GM12878 (cell line): ENCODE results near the gene ZNF182. TPM values are rescaled to one million over a fixed set of nuclear protein-coding genes. Genes with fewer than 3 reads are reported as not detected.

ENCODE experiments used
- ATAC-seq: fragments of 200-7000 bp; cut with Tn5 transposase; 3 replicates; pipeline ENCODE4 v1.9.1; 2020; ENCODE audit warnings: mild to moderate bottlenecking, moderate library complexity
- BruUV-seq: library from RNA; stranded (reverse); fragments of 400-500 nt; replicated peaks from 2 replicates; lab custom pipeline; 2021; lab: Mats Ljungman, UMichigan
- CTCF ChIA-PET: fragments of 300-600 bp; sonication (Branson Sonifier 250); formaldehyde crosslinking; extraction: SDS; loops from one replicate; lab custom pipeline; 2021; ENCODE audit warnings: inconsistent platforms; lab: Yijun Ruan, JAX
- POLR2A ChIA-PET: fragments of 350-600 bp; formaldehyde crosslinking; extraction: SDS; loops from one replicate; lab custom pipeline; 2021; ENCODE audit warnings: inconsistent platforms; lab: Charles Lee
- RAD21 ChIA-PET: fragments of 300-600 bp; sonication (Branson Sonifier 250); formaldehyde crosslinking; loops from one replicate; lab custom pipeline; 2023; ENCODE audit warnings: antibody characterized with exemption; ENCODE audit not compliant: unreplicated experiment; lab: Charles Lee
- SMC1A ChIA-PET: fragments of 300-600 bp; sonication (Branson Sonifier 250); formaldehyde crosslinking; loops from one replicate; lab custom pipeline; 2023; ENCODE audit not compliant: unreplicated experiment, uncharacterized antibody; lab: Charles Lee
- DNase-seq: peaks from one replicate; pipeline ENCODE4 v3.0.0-alpha.2; 2011; ENCODE audit warnings: low read depth, low spot score
- FAIRE-seq: peaks from 3 replicates; lab custom pipeline; 2011; peaks lifted over from hg19 to GRCh38; lab: Jason Lieb, UNC
- H2AFZ ChIP-seq: 2 replicates; pipeline ENCODE4 v1.6.0; 2011; ENCODE audit warnings: low read depth, low read length, control low read depth; ENCODE audit not compliant: control insufficient read depth
- H3K27ac ChIP-seq: 2 replicates; pipeline ENCODE4 v1.5.1; 2011; ENCODE audit warnings: control low read depth; ENCODE audit not compliant: control insufficient read depth, insufficient read depth
- H3K27me3 ChIP-seq, 2 experiments: replicated peaks in 1 of 2; 2 replicates each; pipeline versions ENCODE4 v1.6.0 to v1.6.1; 2011; ENCODE audit warnings: low read length in 1 of 2; ENCODE audit not compliant: control insufficient read depth in 2 of 2, insufficient read depth in 2 of 2
- H3K36me3 ChIP-seq, 2 experiments: 2 replicates each; pipeline ENCODE4 v1.5.1; 2011; ENCODE audit warnings: low read length in 1 of 2; ENCODE audit not compliant: control insufficient read depth in 2 of 2, insufficient read depth in 2 of 2
- H3K4me1 ChIP-seq: 2 replicates; pipeline ENCODE4 v1.6.1; 2011; ENCODE audit warnings: mild to moderate bottlenecking, low read length, moderate library complexity, mixed read lengths; ENCODE audit not compliant: control insufficient read depth, insufficient read depth
- H3K4me2 ChIP-seq: 2 replicates; pipeline ENCODE4 v1.6.0; 2011; ENCODE audit warnings: control low read depth; ENCODE audit not compliant: control insufficient read depth, insufficient read depth
- H3K4me3 ChIP-seq: fragments of 200-600 bp; sonication (generic); 2 replicates; pipeline ENCODE4 v1.5.1; 2016
- H3K79me2 ChIP-seq: 2 replicates; pipeline ENCODE4 v1.6.0; 2011; ENCODE audit warnings: low read length; ENCODE audit not compliant: control insufficient read depth, insufficient read depth
- H3K9ac ChIP-seq: 2 replicates; pipeline ENCODE4 v1.8.0; 2011; ENCODE audit warnings: low read length, control low read depth, mixed read lengths; ENCODE audit not compliant: control insufficient read depth, insufficient read depth
- H3K9me3 ChIP-seq: replicated peaks from 3 replicates; pipeline ENCODE4 v1.5.1; 2011; ENCODE audit warnings: mild to moderate bottlenecking, low read length; ENCODE audit not compliant: control insufficient read depth, insufficient read depth
- H4K20me1 ChIP-seq: 2 replicates; pipeline ENCODE4 v1.6.0; 2011; ENCODE audit not compliant: control insufficient read depth, insufficient read depth
- ATF2 ChIP-seq: IDR thresholded peaks from 2 replicates; pipeline ENCODE4 v1.6.1; 2012; ENCODE audit warnings: low read length, inconsistent platforms
- EED ChIP-seq: sonication (generic); IDR thresholded peaks from 2 replicates; pipeline ENCODE4 v1.6.1; 2016; ENCODE audit warnings: antibody characterized with exemption, low read depth
- ETV6 ChIP-seq, 2 experiments: fragments of 450-650 bp in 1 of 2; IDR thresholded peaks in 1 of 2; conservative IDR thresholded peaks in 1 of 2; 2 replicates each; pipeline ENCODE4 v1.6.1; 2014; ENCODE audit warnings: antibody characterized with exemption in 1 of 2, borderline replicate concordance in 1 of 2, low read depth in 1 of 2, mild to moderate bottlenecking in 1 of 2, moderate library complexity in 1 of 2
- MEF2A ChIP-seq: IDR thresholded peaks from 2 replicates; pipeline ENCODE4 v1.6.1; 2011; ENCODE audit warnings: low read depth, mild to moderate bottlenecking, low read length, moderate library complexity; ENCODE audit not compliant: insufficient read depth
- MYC ChIP-seq: IDR thresholded peaks from 2 replicates; pipeline ENCODE4 v1.6.1; 2011; ENCODE audit warnings: mild to moderate bottlenecking, low read length, moderate library complexity, inconsistent platforms; ENCODE audit not compliant: insufficient read depth, insufficient replicate concordance, insufficient read length, severe bottlenecking
- NR2C1 ChIP-seq: fragments of 450-650 bp; IDR thresholded peaks from 2 replicates; pipeline ENCODE4 v1.6.1; 2017; ENCODE audit warnings: antibody characterized with exemption, mild to moderate bottlenecking, moderate library complexity
- PKNOX1 ChIP-seq: fragments of 450-650 bp; IDR thresholded peaks from 2 replicates; pipeline ENCODE4 v1.6.1; 2016; ENCODE audit warnings: mild to moderate bottlenecking
- SP1 ChIP-seq: IDR thresholded peaks from one replicate; pipeline ENCODE4 v1.6.1; 2011; ENCODE audit warnings: low read depth, low read length
- SREBF1 ChIP-seq: IDR thresholded peaks from 2 replicates; pipeline ENCODE4 v1.6.1; 2012; ENCODE audit warnings: mild to moderate bottlenecking, low read length
- ZBTB33 ChIP-seq: fragments of 450-650 bp; IDR thresholded peaks from 2 replicates; pipeline ENCODE4 v1.6.1; 2017; ENCODE audit warnings: mild to moderate bottlenecking
- WGBS: methylation state at CpG from one replicate; pipeline ENCODE4 v1.1.6; 2016; ENCODE audit warnings: low lambda C conversion rate; ENCODE audit not compliant: insufficient replicate concordance, insufficient coverage; ENCODE audit errors: missing lambda C conversion rate; 5-methylcytosine and 5-hydroxymethylcytosine counted together
- in situ Hi-C: fragments of 300-500 bp; cut with MboI; formaldehyde crosslinking; loops from 9 replicates; pipeline ENCODE4 v1.14.3; 2018; ENCODE audit warnings: mixed read lengths
- intact Hi-C: fragments of 100-400 bp; cut with micrococcal nuclease; formaldehyde crosslinking; loops from one replicate; pipeline ENCODE4 v1.14.2; 2022; ENCODE audit not compliant: unreplicated experiment
- polyA plus RNA-seq, 11 experiments: library from polyadenylated mRNA; depleted of rRNA in 4 of 11; unstranded in 6 of 11; stranded (reverse) in 5 of 11; fragments of >200 nt; fragmentation: Nextera tagmentation in 4 of 11; fragmentation: Illumina TruSeq in 1 of 11; extraction: Ambion mirVana in 4 of 11; extraction: Trizol in 1 of 11; gene quantifications; 1 replicate in 1 of 11; 2 replicates in 10 of 11; pipeline versions ENCODE4 v1.2.1 to v1.2.3, GENCODE V29; 2011 to 2016; ENCODE audit warnings: inconsistent platforms in 2 of 11, missing spikeins in 2 of 11, low read depth in 1 of 11
- total RNA-seq, 4 experiments: library from RNA; depleted of rRNA in 3 of 4; stranded (reverse); fragments of >200 nt in 3 of 4; fragmentation: Illumina TruSeq in 1 of 4; extraction: Trizol in 1 of 4; gene quantifications; 2 replicates each; pipeline versions ENCODE4 v1.2.1 to v1.2.3, GENCODE V29; 2013 to 2021

Gene ZNF182
- total and polyA plus RNA-seq, 10 of the 15 experiments (the other 5 are each of a cell fraction or from before 2014, with no cell fraction given) = 0.85 to 7.0 (median 5.3) TPM

- RAD21 ChIA-PET = interaction anchor here (0.6 to 1.2 kb wide), 2 partner anchors 35 to 85 kb away, joined by 3 read pairs; no protein-coding TSS in a partner anchor
- DNase-seq (no peak), FAIRE-seq (peak; percentile 18)
These were observed 67.4 kb downstream of the ZNF182 start for GRCh38 chrX:47936224-47936939.

More at GRCh38 chrX:47936224-47936939, 67.4 kb downstream of the ZNF182 start:
- no peaks in the 10 kb centered on the region for H3K27me3 ChIP-seq
- no peaks in the 10 kb centered on the region for H3K9me3 ChIP-seq
- ChIA-PET SMC1A (interaction anchor here (0.6 to 1.6 kb wide), 3 partner anchors 11 to 85 kb away, joined by 3 to 4 read pairs (median 3); no protein-coding TSS in a partner anchor), POLR2A (interaction anchor here (0.7 kb wide), 1 partner anchor 1108 kb away, joined by 4 read pairs; no protein-coding TSS in a partner anchor), CTCF (interaction anchor here (0.9 to 1.2 kb wide), 4 partner anchors 8 to 104 kb away, joined by 3 to 4 read pairs (median 3); no protein-coding TSS in a partner anchor)
- H2AFZ ChIP-seq = peak overlapping the region; percentile 63
- no peaks in the 10 kb centered on the region for H3K36me3 ChIP-seq
- 33% methylated on average over 15 of the region's 15 CpGs for WGBS
- intact Hi-C loops (no loop called here), in situ Hi-C loops (no loop called here)
- H3K4me3 ChIP-seq = no peak overlapping the region
- no peak overlapping the region for H3K4me2 ChIP-seq
- TF ChIP-seq NR2C1 (no peak), SREBF1 (no peak), ETV6 (conservative IDR thresholded peaks at IDR 0.05 in 1 of 2, IDR thresholded peaks at IDR 0.05 in 1 of 2; ENCODE audit: borderline replicate concordance in 1 of 2, low read depth in 1 of 2) (0 out of 4 replicates have a peak, but pooled peaks of 1 of the 2 experiments have one; percentile 28), SP1 (no peak), MYC (no peak), EED (peak; percentile 32; the same call in 1 of the 2 replicates), PKNOX1 (peak; percentile 57; the same call in 1 of the 2 replicates), ATF2 (no peak), ZBTB33 (no peak), MEF2A (no peak)
- no peak overlapping the region for H3K9ac ChIP-seq
- no TSS peak for BruUV-seq
- H4K20me1 ChIP-seq = no peaks in the 10 kb centered on the region
- no peak overlapping the region for H3K27ac ChIP-seq
- no peaks in the 10 kb centered on the region for H3K79me2 ChIP-seq
- no peaks in the 10 kb centered on the region for H3K4me1 ChIP-seq
- ATAC-seq = peak; percentile 81
